HEK293 (cell line): ENCODE results near the gene SIGLEC5.
"Not testable (repeated sequence)": the region's sequence is repeated elsewhere in the genome, so short reads cannot be mapped to it uniquely, and the experiment has no call there.

Experiments used
- CTCF ChIA-PET: fragments of 350-600 bp; formaldehyde crosslinking; extraction: SDS; loops from one replicate; lab custom pipeline; 2021; ENCODE audit warnings: antibody characterized with exemption; lab: Yijun Ruan, JAX
- POLR2A ChIA-PET: fragments of 300-600 bp; formaldehyde crosslinking; extraction: SDS; loops from one replicate; lab custom pipeline; 2020; ENCODE audit warnings: antibody characterized with exemption, inconsistent platforms; lab: Yijun Ruan, JAX
- H3K27ac ChIP-seq: fragments of 200-500 bp; sonication (Bioruptor generic); 2 replicates; pipeline ENCODE4 v1.5.1; 2014; ENCODE audit warnings: low read depth, low read length, control low read depth, inconsistent platforms; ENCODE audit errors: extremely low read depth
- H3K36me3 ChIP-seq, 2 experiments: fragments of 200-500 bp in 1 of 2; sonication (Bioruptor generic) in 1 of 2; 1 replicate in 1 of 2; 2 replicates in 1 of 2; pipeline ENCODE4 v1.5.1; 2014 to 2017; ENCODE audit warnings: inconsistent platforms in 2 of 2, low read length in 2 of 2; ENCODE audit not compliant: control insufficient read depth in 2 of 2, insufficient read depth in 1 of 2
- H3K4me1 ChIP-seq: fragments of 200-500 bp; sonication (Bioruptor generic); 2 replicates; pipeline ENCODE4 v1.5.1; 2014; ENCODE audit warnings: mild to moderate bottlenecking, low read length, inconsistent platforms; ENCODE audit not compliant: control insufficient read depth, insufficient read depth
- H3K4me3 ChIP-seq: 2 replicates; pipeline ENCODE4 v1.5.1; 2011; ENCODE audit warnings: low read depth, mild to moderate bottlenecking, control low read depth, low read length, moderate library complexity
- H3K9me3 ChIP-seq: fragments of 200-500 bp; sonication (Bioruptor generic); 2 replicates; pipeline ENCODE4 v1.5.1; 2014; ENCODE audit warnings: low read depth, low read length, inconsistent platforms; ENCODE audit not compliant: control insufficient read depth, insufficient read depth
- HOXC10 ChIP-seq: sonication (generic); formaldehyde crosslinking; IDR thresholded peaks from 2 replicates; pipeline ENCODE4 v1.8.1; 2023; ENCODE audit warnings: mild to moderate bottlenecking, missing genetic modification reagents
- HOXD13 ChIP-seq: sonication (generic); formaldehyde crosslinking; IDR thresholded peaks from 2 replicates; pipeline ENCODE4 v1.8.0; 2022; ENCODE audit warnings: missing genetic modification reagents, borderline replicate concordance
- IKZF3 ChIP-seq: fragments of 450-650 bp; IDR thresholded peaks from 2 replicates; pipeline ENCODE4 v1.5.0; 2018; ENCODE audit warnings: missing biosample characterization, mild to moderate bottlenecking, missing genetic modification characterization, moderate library complexity
- KLF8 ChIP-seq: fragments of 450-650 bp; formaldehyde crosslinking; IDR thresholded peaks from 2 replicates; pipeline ENCODE4 v1.5.1; 2016; ENCODE audit warnings: missing biosample characterization, missing genetic modification characterization
- MYNN ChIP-seq: fragments of 450-650 bp; formaldehyde crosslinking; IDR thresholded peaks from 2 replicates; pipeline ENCODE4 v1.5.1; 2016; ENCODE audit warnings: missing biosample characterization, missing genetic modification characterization, borderline replicate concordance
- PRDM2 ChIP-seq: fragments of 450-650 bp; formaldehyde crosslinking; IDR thresholded peaks from 2 replicates; pipeline ENCODE4 v1.5.1; 2016; ENCODE audit warnings: missing biosample characterization, missing genetic modification characterization, borderline replicate concordance
- RBAK ChIP-seq: fragments of 450-650 bp; formaldehyde crosslinking; IDR thresholded peaks from 2 replicates; pipeline ENCODE4 v1.5.1; 2016; ENCODE audit warnings: missing biosample characterization, missing genetic modification characterization
- SP2 ChIP-seq: fragments of 450-650 bp; formaldehyde crosslinking; IDR thresholded peaks from 2 replicates; pipeline ENCODE4 v1.5.1; 2016; ENCODE audit warnings: missing biosample characterization, missing genetic modification characterization
- TRIM28 ChIP-seq: IDR thresholded peaks from 2 replicates; pipeline ENCODE4 v1.6.1; 2011; ENCODE audit warnings: low read length, control low read depth, borderline replicate concordance
- ZBTB17 ChIP-seq: fragments of 450-650 bp; formaldehyde crosslinking; IDR thresholded peaks from 2 replicates; pipeline ENCODE4 v1.5.1; 2016; ENCODE audit warnings: missing biosample characterization, missing genetic modification characterization
- ZBTB21 ChIP-seq: fragments of 450-650 bp; formaldehyde crosslinking; IDR thresholded peaks from 2 replicates; pipeline ENCODE4 v1.5.1; 2017; ENCODE audit warnings: missing biosample characterization, missing genetic modification characterization
- ZNF37A ChIP-seq: fragments of 450-650 bp; IDR thresholded peaks from 2 replicates; pipeline ENCODE4 v1.5.1; 2018; ENCODE audit warnings: missing biosample characterization, missing genetic modification characterization
- ZNF488 ChIP-seq: fragments of 450-650 bp; formaldehyde crosslinking; IDR thresholded peaks from 2 replicates; pipeline ENCODE4 v1.5.1; 2016; ENCODE audit warnings: missing biosample characterization, missing genetic modification characterization
- ZNF548 ChIP-seq: fragments of 450-650 bp; formaldehyde crosslinking; IDR thresholded peaks from 2 replicates; pipeline ENCODE4 v1.5.1; 2016; ENCODE audit warnings: missing biosample characterization, missing genetic modification characterization
- ZNF558 ChIP-seq: fragments of 450-650 bp; formaldehyde crosslinking; IDR thresholded peaks from 2 replicates; pipeline ENCODE4 v1.5.1; 2016; ENCODE audit warnings: missing biosample characterization, missing genetic modification characterization
- ZNF600 ChIP-seq: fragments of 450-650 bp; formaldehyde crosslinking; IDR thresholded peaks from 2 replicates; pipeline ENCODE4 v1.5.1; 2016; ENCODE audit warnings: missing biosample characterization, missing genetic modification characterization
- TF ChIP-seq, protein P1 (sequence below): fragments of 450-650 bp; formaldehyde crosslinking; IDR thresholded peaks from 2 replicates; pipeline ENCODE4 v1.5.1; 2016; ENCODE audit warnings: missing biosample characterization, missing genetic modification characterization, low read depth

SIGLEC5 gene

GRCh38 chr19:51630315-51630714 is at the start of gene SIGLEC5:
SIGLEC5 (minus strand) TSS chr19:51630401; CDS start chr19:51630335, 66 bp downstream.
- CTCF ChIA-PET = interaction anchor here (1.3 kb wide), 1 partner anchor 28 kb away, joined by 5 read pairs; no protein-coding TSS in a partner anchor
- POLR2A ChIA-PET, H3K27ac ChIP-seq, H3K36me3 ChIP-seq, H3K9me3 ChIP-seq, H3K4me1 ChIP-seq, H3K4me3 ChIP-seq: not testable (repeated sequence)

- POLR2A ChIA-PET = interaction anchor here (1.2 kb wide), 1 partner anchor 12 kb away, joined by 3 read pairs; no protein-coding TSS in a partner anchor
- no peaks in the 10 kb centered on the region for H3K9me3 ChIP-seq
- TF ChIP-seq SP2 (tag by site-specific recombination) (no peak), HOXC10 (CRISPR knock-in tag) (no peak), ZNF37A (tag by site-specific recombination) (no peak), IKZF3 (no peak), ZNF558 (tag by site-specific recombination) (no peak), ZBTB17 (no peak), ZNF600 (no peak), TRIM28 (no peak), ZBTB21 (tag by site-specific recombination) (no peak), ZNF488 (tag by site-specific recombination) (no peak), HOXD13 (CRISPR knock-in tag) (no peak), KLF8 (tag by site-specific recombination) (no peak), MYNN (tag by site-specific recombination) (no peak)
- TF ChIP-seq, protein P1, sequence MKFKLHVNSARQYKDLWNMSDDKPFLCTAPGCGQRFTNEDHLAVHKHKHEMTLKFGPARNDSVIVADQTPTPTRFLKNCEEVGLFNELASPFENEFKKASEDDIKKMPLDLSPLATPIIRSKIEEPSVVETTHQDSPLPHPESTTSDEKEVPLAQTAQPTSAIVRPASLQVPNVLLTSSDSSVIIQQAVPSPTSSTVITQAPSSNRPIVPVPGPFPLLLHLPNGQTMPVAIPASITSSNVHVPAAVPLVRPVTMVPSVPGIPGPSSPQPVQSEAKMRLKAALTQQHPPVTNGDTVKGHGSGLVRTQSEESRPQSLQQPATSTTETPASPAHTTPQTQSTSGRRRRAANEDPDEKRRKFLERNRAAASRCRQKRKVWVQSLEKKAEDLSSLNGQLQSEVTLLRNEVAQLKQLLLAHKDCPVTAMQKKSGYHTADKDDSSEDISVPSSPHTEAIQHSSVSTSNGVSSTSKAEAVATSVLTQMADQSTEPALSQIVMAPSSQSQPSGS (tag by site-specific recombination) = no peak
- TF ChIP-seq, all 188 proteins: peak for 0
- no peak overlapping the region for H3K4me3 ChIP-seq
- H3K4me1 ChIP-seq = no peaks in the 10 kb centered on the region
- H3K27ac ChIP-seq = no peak overlapping the region
- H3K36me3 ChIP-seq = no peaks in the 10 kb centered on the region
- CTCF ChIA-PET = interaction anchor here (0.6 to 11.1 kb wide), 11 partner anchors 8 to 169 kb away, joined by 3 to 114 read pairs (median 5); no protein-coding TSS in a partner anchor
These were observed 46.4 kb upstream of the SIGLEC5 start for GRCh38 chr19:51676566-51677083.

DNA sequence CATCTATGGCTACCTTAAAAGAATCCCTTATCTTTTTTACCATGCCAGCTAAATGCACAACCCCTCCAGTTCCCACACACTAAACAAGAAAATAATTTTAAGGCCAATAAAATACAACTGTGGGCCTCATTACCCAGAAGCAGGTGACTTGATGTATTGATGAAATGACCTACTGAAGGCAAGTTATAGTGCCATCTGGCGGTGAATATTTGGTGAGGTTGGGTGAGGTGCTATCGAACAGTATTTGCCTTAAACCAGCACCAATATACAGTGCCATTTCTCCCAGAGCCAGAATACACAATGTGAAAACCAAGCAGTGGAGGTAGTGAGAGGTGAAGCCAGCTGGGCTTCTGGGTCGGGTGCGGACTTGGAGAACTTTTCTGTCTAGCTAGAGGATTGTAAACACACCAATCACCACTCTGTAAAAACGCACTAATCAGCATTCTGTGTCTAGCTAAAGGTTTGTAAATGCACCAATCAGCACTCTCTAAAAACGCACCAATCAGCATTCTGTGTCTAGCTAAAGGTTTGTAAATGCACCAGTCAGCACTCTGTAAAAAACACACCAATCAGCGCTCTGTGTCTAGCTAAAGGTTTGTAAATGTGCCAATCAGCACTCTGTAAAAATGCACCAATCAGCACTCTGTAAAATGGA is 45.8 kb upstream of the SIGLEC5 start:
- H3K27ac ChIP-seq, H3K4me3 ChIP-seq, H3K36me3 ChIP-seq, H3K9me3 ChIP-seq, H3K4me1 ChIP-seq: not testable (repeated sequence)
- ChIA-PET CTCF (interaction anchor here (0.6 to 11.1 kb wide), 18 partner anchors 8 to 477 kb away, joined by 3 to 114 read pairs (median 4); no protein-coding TSS in a partner anchor), POLR2A (interaction anchor here (1.1 kb wide), 1 partner anchor 13 kb away, joined by 3 read pairs; no protein-coding TSS in a partner anchor)

- Histone ChIP-seq H3K9me3 (no peaks in the 10 kb centered on the region), H3K27ac (no peak overlapping the region), H3K36me3 (no peaks in the 10 kb centered on the region), H3K4me3 (no peak overlapping the region), H3K4me1 (no peaks in the 10 kb centered on the region)
- POLR2A ChIA-PET = interaction anchor here (1.7 kb wide), 1 partner anchor 21 kb away, joined by 9 read pairs; no protein-coding TSS in a partner anchor
- CTCF ChIA-PET = interaction anchor here (1.2 to 2.5 kb wide), 2 partner anchors 8 to 10 kb away, joined by 3 to 14 read pairs; no protein-coding TSS in a partner anchor
- TF ChIP-seq RBAK (tag by site-specific recombination) (no peak), ZNF548 (tag by site-specific recombination) (no peak), ZBTB21 (tag by site-specific recombination) (no peak), PRDM2 (tag by site-specific recombination) (no peak)
These were observed 38.0 kb upstream of the SIGLEC5 start for GRCh38 chr19:51668216-51668615.
